ENCODE data around the gene RWDD1.
A peak's percentile ranks its signal among the peaks of the same experiment; 100 is the strongest.

Gene RWDD1

GRCh38 chr6:116615937-116616736 is 44.8 kb downstream of the RWDD1 start, which contains the start of gene RSPH4A:
RSPH4A (plus strand) TSS chr6:116616479; CDS start chr6:116616624, 145 bp downstream.
- DNase-seq = peak; percentile 91

GRCh38 chr6:116616737-116617053 is 45.4 kb downstream of the RWDD1 start:
- no peak for DNase-seq

- DNase-seq = no peak
Measured at GRCh38 chr6:116624036-116624805, 52.9 kb downstream of the RWDD1 start.

- DNase-seq = no peak
Measured at GRCh38 chr6:116625872-116626271, 54.6 kb downstream of the RWDD1 start.

- DNase-seq = no peak
Measured at GRCh38 chr6:116629563-116629981, 58.3 kb downstream of the RWDD1 start.

GRCh38 chr6:116631379-116631990 is 60.2 kb downstream of the RWDD1 start:
- no peak for DNase-seq

- no peak for DNase-seq
Measured at GRCh38 chr6:116633685-116634084, 62.4 kb downstream of the RWDD1 start.
